Gastroesophageal sphincter (tissue), 3 donors: Measurements from ENCODE around the gene CCDC85B.

ENCODE experiments used
- CTCF ChIP-seq, 4 experiments: fragments of 200-600 bp in 2 of 4; fragments of 450-650 bp in 2 of 4; sonication (generic) in 1 of 4; IDR thresholded peaks; one replicate each; pipeline ENCODE4 v1.5.1; 2017 to 2019; ENCODE audit warnings: antibody characterized with exemption in 4 of 4, mild to moderate bottlenecking in 2 of 4, moderate library complexity in 2 of 4
- EP300 ChIP-seq: sonication (generic); formaldehyde crosslinking; IDR thresholded peaks from one replicate; pipeline ENCODE4 v1.6.1; 2017; ENCODE audit warnings: antibody characterized with exemption, mild to moderate bottlenecking
- POLR2AphosphoS5 ChIP-seq: sonication (generic); formaldehyde crosslinking; IDR thresholded peaks from one replicate; pipeline ENCODE4 v1.6.1; 2017; ENCODE audit warnings: antibody characterized with exemption

GRCh38 chr11:65851811-65852507, 38.5 kb upstream of the CCDC85B start:
- no peak for TF ChIP-seq CTCF (IDR thresholded peaks at IDR 0.05)
- TF ChIP-seq EP300: no peak
- TF ChIP-seq POLR2AphosphoS5: no peak
